ENCODE measurements around the gene NAV2. TPM values are rescaled to one million over a fixed set of nuclear protein-coding genes. Genes with fewer than 3 reads are reported as not detected.
A peak's percentile ranks its signal among the peaks of the same experiment; 100 is the strongest.

Gene NAV2
- total and polyA plus RNA-seq, 7 donors, result 1.2 to 62.6 (median 22.1) TPM

GRCh38 chr11:20161923-20162744 lies 449.5 kb downstream of the NAV2 start:
- Histone ChIP-seq H3K9me3 (no peaks in the 10 kb centered on the region), H3K27ac (no peak overlapping the region), H3K4me3 (no peak overlapping the region), H3K36me3 (no peaks in the 10 kb centered on the region), H3K4me1 (peaks cover 0 to 20% (median 19%) of the 10 kb centered on the region in 4 donors), H3K27me3 (peaks cover 71 to 100% (median 100%) of the 10 kb centered on the region in 3 donors)
- WGBS, 2 donors, result 5 to 13% methylated on average over 24 of the region's 24 CpGs
- no peak for DNase-seq
- no peak for TF ChIP-seq EP300 (IDR thresholded peaks at IDR 0.05)
- TF ChIP-seq CTCF (IDR thresholded peaks at IDR 0.05), result no peak
- no peak for TF ChIP-seq POLR2A (IDR thresholded peaks at IDR 0.05)
- TF ChIP-seq POLR2AphosphoS5 (IDR thresholded peaks at IDR 0.05), result no peak
- intact Hi-C loops (cut with DNase I), result no loop called here

GRCh38 chr11:20162824-20163782 lies 450.5 kb downstream of the NAV2 start:
- Histone ChIP-seq H3K36me3 (no peaks in the 10 kb centered on the region), H3K27me3 (peaks cover 64 to 100% (median 100%) of the 10 kb centered on the region in 3 donors), H3K4me1 (peaks cover 0 to 18% (median 16%) of the 10 kb centered on the region in 4 donors), H3K9me3 (no peaks in the 10 kb centered on the region), H3K27ac (no peak overlapping the region), H3K4me3 (peak overlapping the region in 3 of 4 donors; percentile 10 to 29 (median 19))
- TF ChIP-seq EP300 (IDR thresholded peaks at IDR 0.05) (no peak), CTCF (IDR thresholded peaks at IDR 0.05) (no peak), POLR2AphosphoS5 (IDR thresholded peaks at IDR 0.05) (no peak), POLR2A (IDR thresholded peaks at IDR 0.05) (no peak)
- intact Hi-C loops (cut with DNase I), result no loop called here
- WGBS, 2 donors, result 2 to 4% methylated on average over 61 of the region's 61 CpGs
- no peak for DNase-seq

- DNase-seq, result no peak
- Histone ChIP-seq H3K9me3 (no peaks in the 10 kb centered on the region), H3K27ac (no peak overlapping the region), H3K4me1 (peaks cover 0 to 18% (median 16%) of the 10 kb centered on the region in 4 donors), H3K27me3 (peaks cover 56 to 100% (median 92%) of the 10 kb centered on the region in 3 donors), H3K36me3 (no peaks in the 10 kb centered on the region), H3K4me3 (peak overlapping the region in 3 of 4 donors; percentile 10 to 29 (median 19))
- intact Hi-C loops (cut with DNase I), result no loop called here
- WGBS, 2 donors, result 6 to 16% methylated on average over 26 of the region's 26 CpGs
- TF ChIP-seq POLR2AphosphoS5 (IDR thresholded peaks at IDR 0.05), result no peak
- TF ChIP-seq CTCF (IDR thresholded peaks at IDR 0.05), result no peak
- no peak for TF ChIP-seq EP300 (IDR thresholded peaks at IDR 0.05)
- no peak for TF ChIP-seq POLR2A (IDR thresholded peaks at IDR 0.05)
These were observed 451.3 kb downstream of the NAV2 start for GRCh38 chr11:20163783-20164481.

Small RNAs within 50 kb of the gene (small RNA-seq; reads per million reads assigned to genes)
- gene MIR4694, result 0 reads per million in 3 donors
